ENCODE measurements around the gene PAN3. TPM values are rescaled to one million over a fixed set of nuclear protein-coding genes. Genes with fewer than 3 reads are reported as not detected.

Gene PAN3
- polyA plus RNA-seq, 3 donors: 42.1 to 61.3 (median 59.0) TPM

DNA sequence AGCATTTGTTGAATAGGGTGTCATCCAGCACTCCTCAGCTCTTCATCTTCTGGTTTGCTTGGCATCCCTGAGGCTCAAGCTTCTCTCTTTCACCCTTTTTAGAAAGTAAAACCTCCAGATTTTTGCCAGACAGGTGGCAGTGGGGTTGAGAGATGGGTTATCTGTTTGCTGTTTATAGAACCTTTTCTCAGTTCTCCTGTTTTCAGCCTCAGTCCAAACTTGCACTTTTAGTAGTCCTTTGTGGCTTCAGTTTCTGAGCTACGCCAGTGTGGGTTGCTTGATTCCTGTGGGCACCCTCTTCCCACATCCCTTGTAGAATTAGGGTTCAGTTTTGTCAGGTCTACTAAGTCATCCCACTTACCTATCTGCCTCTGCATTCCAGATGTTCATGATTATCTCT lies 147.9 kb downstream of the PAN3 start:
- DNase-seq: no peak

DNA sequence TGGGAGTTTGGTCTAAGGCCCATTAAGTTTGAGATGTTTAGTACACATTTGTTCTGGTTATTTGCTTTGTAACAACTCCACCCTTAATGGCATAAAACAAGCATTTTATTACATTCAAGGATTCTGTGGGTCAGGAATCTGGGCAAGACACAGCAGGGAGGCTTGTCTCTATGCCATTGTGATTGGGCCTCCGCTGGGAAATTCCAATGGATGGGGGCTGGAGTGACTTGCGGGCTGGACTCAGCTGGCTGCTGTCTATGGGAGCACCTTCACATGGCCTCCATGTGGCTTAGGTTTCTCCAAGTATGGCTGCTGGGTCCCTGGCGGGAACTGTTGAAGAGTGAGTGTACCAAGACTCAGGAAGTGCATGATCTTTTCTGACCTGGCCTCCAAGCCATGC lies 159.0 kb downstream of the PAN3 start:
- peak; percentile 43 for DNase-seq

DNA sequence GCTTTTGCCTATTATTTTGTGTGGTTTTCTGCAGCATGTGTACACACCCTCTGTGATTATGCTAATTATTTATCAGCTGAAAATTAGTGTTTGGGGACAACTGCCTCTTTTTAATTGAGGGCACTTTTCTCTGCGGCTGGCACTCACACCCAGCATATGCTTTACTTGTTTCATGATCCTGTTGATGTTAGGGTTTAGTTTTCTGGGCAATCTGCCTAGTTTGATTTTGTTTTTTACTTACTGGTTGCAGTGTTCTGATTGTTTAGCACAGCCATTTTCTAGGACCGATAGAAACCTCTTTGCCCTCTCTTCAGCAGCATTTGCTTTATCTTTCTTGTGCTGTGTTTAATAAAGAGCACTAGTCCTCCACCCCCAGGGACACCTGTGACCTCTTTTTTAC lies 161.6 kb downstream of the PAN3 start:
- DNase-seq: no peak

DNA sequence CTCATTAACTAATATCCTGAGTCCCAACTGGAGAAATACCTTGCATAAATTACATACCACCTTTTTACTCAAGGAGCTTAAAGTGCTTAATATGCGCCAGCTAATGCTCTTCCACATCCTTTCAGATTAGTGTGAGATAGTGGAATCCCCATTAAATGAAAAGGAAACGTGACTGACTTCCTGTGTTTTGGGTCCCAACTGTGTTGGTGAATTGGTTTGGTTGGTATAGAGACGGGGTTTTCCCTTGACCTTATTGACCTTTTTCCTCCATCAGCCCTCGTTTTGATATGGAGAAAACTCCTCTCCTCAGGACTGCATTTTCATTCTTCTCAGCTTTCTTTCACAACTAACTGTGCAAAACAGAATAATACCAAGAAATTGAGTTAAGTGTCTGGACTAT lies 163.5 kb downstream of the PAN3 start:
- DNase-seq: no peak

DNA sequence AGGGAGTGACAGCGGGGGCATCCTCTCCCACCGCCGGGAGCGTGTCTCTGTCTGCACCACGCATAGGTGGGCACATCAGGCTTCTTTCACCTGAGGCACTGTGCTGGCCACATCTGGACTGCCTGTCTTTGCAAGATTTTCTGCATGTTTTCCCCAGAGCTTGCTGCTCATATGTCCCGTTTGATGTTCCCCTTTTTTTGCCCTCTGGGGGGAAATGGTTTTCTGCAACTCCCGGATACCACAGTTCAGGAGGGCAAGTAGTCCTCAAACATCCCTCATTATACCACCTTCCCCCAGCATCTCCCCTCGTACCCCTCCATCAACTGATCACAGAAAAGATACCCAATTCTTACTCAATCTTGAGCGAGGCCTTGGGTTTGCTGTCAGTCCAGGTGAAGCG lies 168.0 kb downstream of the PAN3 start:
- no peak for DNase-seq

DNA sequence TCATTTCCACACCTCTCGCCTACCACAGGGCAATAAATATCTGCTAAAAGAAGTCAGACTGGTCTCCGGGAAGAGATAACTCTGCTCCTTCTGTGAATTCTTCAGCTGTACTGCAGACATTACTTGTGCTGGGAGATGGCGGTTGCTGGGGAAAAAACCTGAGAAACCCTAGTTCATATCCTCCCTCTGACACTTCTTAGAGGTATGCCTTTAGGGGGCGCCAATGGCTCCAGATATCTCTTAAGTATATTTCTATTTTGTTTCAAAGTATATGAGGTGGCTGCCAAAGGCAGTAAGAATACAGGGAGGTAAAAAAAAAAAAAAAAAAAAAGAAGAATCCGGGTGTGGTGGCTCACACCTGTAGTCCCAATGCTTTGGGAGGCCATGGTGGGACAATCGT lies 175.2 kb downstream of the PAN3 start:
- DNase-seq: no peak

DNA sequence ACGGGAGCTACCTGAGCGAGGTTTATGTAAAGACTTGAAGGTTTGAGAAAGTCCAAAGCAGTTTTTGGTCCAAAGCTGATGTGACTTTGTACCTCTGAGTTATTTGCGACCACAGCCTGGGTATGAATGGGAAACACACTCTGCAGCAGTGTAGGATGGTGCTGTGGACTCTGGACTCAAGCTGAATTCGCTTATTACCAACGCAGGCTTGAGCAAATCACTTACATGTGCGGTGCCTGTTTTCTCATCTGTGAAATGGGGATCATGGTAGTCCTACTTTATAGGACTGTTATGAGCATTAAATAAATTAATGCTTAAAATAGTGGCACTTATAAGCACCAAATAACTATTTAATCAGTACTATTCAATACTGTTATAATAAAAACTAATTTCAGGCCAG lies 176.5 kb downstream of the PAN3 start:
- no peak for DNase-seq

DNA sequence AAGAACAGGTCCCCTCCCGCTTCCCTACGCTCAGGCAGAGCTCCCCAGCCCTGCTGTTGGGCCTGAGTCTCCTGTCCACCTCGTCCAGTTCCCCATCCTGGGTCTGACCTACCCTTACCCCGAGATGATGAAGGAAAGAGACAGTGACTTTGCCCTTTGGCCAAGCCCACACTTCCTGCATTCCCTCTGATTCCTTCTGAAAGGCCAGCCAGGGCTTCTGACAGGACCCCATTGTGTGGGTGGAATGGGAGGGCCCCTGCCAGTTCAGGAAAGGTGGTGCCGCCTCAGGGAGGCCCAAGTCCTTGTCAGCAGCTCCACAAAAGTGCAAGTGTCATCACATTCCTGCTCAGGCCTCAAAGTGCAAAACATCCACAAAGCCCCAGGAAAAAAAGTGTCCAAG lies 177.8 kb downstream of the PAN3 start:
- DNase-seq: no peak

DNA sequence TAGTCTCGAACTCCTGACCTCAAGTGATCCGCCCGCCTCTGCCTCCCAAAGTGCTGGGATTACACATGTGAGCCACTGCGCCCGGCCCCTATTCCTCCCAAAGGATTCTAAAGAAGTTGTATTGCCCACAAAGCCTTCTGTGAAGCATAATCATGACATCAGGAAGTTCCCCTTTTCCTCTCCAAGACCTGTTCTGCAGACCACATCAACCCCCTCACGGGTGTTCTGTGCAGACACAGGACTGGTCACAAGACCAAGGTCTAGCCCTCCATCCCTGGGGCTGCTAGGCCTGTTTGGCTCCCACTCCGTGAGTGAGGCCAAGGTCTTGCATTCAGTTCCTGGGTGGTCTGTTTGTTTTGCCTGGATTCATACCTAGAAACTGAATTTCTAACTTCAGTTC lies 178.5 kb downstream of the PAN3 start:
- no peak for DNase-seq

DNA sequence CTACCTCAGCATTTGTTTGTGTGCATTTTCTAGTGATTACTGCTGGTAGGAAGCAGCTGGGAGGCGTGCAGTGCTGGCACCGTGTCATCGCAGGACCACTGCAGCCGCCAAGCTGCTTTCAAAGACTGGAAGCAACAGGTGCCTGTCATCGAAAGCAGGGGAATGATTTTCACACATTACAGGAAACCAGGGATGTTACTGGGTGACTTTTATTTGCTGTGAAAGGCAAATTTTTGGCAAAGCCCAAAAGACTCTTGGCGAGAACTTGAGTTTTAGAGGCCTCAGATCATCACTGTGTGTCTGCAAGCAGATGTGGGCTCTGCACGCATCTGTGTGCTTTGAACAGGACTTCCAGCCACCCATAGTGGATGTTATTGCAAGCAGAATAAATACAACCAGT lies 180.2 kb downstream of the PAN3 start:
- DNase-seq: no peak

DNA sequence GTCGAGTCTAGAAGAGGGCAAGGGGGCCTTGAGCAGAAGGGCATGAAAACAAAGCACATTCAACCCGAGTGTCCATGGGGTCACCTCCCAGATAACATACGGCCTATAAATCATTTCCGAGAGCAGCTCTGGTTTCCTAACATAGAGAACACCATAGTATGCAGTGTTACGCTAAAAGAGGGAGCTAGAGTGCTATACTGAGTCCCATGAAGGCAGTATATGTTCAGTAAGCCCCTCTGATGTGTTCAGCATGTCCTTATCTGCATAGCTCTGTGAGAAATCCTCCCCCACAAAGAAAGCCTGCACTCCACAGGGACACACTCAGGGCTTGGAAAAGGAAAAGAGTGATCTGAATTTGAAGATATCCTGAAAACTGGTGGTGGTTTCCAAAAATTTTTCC lies 181.2 kb downstream of the PAN3 start:
- no peak for DNase-seq

DNA sequence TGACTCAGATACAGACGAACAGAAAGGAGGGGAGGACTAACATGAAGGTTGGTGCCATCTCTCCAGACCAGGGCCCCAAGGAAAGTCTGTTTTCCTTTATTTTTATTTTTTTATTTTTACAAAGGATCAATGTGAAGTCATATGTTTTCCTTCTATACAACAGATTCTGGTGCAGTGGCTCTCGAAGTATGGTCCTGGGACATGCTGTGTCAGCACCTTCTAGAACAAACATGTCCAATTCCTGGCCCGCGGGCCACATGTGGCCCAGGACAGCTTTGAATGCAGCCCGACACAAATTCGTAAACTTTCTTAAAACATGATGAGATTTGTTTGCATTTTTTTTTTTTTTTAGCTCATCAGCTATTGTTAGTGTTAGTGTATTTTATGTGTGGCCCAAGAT lies 181.9 kb downstream of the PAN3 start:
- no peak for DNase-seq

DNA sequence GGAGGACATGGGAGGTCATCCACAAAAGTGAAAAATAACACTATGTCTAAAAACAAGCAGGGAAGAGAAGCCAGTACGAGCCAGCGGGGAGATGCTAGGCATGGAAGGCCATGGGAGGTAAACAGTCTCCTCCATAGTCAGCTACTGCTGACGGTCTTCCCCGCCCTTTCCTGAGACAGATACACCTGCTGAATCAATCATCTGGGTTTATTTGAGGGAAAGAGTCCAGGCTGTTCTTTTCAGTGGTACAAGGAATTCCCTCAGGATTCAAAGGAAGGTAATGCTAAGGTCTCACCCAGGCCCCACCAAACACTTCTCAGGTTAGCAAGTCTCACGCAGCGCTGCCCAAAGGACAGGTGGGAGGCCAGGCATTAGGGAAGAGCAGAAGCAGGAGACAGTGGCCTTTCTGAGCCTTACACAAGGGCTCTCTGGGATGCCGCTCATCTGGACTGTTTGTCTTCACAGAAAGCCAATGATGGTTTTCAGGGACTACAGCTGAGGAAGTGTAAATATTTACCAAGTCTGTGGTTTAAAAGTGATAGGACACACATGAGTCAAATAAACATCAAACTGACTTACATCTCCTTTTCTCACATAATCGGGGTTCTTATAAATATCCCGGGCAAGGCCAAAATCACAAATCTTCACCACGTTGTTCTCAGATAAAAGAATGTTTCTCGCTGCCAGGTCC lies 182.7 kb downstream of the PAN3 start:
- no peak for DNase-seq

DNA sequence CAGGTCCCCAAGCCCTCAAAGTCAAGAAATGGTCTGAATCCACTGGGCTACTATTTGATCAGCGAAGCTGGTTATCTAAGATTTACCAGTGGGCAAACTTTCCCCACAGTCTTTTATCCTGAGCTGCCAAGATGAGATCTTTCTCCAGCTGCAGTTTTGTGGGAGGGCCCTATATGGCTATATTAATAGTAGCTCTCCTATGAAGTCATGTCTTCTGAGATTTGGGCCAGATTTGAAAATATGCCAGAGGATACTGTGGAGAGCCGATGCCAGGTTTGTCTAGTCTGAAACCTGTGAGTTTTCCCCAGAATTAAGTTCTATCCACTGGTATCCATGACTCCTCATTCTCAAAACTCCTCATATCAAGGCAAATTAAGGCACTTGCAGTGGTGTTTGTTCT lies 183.4 kb downstream of the PAN3 start:
- no peak for DNase-seq

DNA sequence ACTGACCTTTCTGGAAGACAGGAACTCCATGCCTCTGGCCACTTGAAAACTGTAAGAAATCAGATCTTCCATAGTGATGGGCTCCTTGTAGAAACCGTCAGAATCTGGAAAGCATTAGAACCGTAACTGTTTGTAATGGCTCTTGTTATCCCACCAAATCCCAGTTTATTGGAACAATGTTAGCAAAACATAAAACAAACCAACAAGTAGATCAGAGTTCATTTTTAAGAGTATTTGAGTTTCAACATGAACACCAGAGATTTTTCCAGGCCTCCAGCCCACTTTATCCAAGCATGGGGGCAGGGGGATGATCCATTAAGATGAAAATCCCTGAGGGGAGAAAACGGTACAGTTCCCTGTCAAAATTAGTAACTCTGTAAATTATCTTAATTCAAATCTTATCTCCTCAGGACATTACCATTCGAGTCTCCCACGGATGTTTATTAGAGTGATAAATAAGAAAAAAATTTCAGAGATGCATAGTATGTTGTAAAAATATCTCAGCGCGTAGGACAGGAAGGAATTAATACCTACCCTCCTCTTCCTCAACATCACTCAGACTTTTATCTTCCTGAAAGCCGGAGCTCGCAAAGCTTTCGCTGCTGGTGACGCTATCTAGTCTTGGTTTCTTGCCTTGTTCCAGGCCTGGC lies 184.0 kb downstream of the PAN3 start:
- DNase-seq: no peak

DNA sequence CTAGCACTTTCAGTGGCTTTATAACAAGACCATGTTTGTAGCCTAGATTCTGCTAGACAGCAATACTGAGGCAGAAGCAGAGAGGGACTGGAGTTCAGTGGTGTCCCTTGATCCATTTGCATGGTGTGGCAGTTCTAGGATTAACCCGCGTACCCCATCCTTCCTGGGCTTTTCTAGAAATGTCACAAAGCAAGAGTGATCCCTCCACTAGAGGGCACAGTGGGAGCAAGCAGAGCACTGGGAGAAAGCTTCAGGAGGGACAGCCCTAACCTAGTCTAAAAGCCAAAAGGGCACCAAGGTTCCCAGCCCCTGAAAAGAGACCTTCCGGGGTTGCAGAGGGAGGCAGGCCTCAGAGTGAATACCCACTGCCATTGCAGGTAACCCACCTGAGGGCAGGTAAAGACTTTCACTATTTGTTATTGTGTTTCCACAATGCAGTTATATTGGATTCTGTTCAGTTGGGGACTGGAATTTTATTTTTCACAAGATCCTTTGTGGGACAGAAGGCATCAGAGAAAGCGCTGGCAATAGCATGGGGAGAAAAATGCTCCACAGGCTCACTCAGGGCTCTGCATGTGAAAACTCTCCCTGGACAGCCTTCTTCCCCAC lies 185.9 kb downstream of the PAN3 start:
- DNase-seq: no peak

DNA sequence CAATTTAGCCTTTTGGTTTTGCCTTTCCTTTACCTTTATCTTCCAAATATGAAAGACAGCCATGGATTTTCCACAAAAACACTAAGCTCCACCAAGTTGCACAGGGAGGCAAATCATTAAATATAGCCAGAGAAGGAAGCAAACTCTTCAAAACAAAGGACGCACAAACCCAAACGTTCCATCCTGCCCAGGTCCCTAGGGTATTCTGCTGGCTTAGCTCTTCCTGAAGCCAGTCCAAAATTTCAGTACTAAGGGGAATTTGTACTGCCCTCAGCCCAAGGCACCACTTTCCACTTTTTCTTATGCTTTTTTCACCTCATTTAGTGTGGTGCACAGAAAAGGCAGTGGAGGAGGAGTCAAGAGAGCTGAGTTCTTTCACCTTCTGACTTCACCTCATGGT lies 186.7 kb downstream of the PAN3 start:
- no peak for DNase-seq

DNA sequence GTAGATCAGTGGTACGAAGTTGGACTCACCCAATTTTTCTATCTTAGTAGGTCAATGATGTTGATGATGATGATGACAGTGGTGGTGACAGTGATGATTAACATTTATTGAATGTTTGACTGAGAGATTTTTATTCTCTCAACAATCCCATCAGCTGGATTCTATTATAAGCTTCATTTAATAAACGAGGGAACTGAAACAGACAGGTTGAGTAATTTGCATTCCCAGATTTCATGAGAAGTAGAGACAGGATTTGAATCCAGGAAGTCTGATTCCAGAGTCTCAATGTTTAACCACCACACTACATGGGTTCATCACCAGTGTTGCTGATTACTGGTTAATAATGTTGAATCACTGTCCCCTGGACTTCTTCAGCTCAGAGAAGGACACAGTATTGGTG lies 187.7 kb downstream of the PAN3 start:
- no peak for DNase-seq

DNA sequence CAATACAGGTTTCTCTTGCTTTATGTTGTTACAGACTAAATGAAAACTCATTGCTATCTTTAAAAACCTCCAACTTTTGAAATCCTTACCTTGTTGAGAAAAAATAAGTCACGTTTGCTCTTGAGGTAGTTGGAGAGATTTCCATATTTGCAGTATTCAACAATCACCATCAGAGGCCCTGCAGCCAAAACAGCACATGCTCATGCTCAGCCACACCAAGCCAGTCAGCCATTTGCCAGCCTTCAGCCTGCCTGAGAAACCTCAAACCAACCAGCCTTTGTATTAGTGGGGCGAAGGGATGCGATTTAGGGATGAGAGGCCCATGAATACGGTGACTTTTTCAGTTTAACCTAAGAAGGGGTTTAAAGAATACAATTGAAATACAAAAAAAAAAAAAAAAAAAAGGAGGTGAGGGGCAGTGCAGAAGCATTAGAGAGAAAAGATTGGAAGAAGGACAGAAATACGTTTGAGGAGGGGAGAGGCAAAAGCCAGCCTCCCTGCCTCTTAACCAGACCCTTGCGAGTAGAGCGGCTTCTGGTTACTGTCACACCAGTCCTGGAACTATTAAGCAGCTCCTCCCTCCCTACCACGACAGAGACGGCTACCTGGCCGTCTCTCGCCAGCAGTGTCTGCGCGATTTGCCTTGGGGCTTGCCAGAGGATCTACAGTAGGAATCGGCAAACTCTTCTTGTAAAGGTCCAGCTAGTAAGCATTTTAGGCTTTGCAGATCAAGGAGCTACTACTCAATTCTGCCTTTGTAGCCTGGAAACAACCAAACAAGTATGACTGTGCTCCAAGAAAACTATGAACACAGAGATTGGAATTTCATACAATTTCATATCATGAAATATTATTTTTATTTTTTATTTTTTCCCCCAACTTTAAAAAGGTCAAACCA lies 189.3 kb downstream of the PAN3 start:
- no peak for DNase-seq

DNA sequence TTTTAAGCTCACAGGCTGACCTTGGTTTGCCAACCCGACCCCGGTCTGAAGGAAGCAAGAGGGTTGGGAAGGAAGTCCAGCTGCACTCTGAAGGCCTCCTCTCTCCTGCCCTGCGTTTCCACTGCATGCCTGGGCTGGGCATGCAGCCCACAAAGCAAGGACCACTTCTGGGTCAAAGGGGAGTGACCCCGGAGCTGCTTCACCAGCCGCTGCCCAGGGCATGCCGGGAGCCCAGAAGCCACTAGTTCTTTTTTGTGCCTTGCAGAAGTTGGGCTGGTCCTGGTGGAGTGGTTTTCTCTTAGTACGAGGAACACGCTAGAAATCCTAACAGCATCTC lies 189.9 kb downstream of the PAN3 start:
- DNase-seq: no peak

DNA sequence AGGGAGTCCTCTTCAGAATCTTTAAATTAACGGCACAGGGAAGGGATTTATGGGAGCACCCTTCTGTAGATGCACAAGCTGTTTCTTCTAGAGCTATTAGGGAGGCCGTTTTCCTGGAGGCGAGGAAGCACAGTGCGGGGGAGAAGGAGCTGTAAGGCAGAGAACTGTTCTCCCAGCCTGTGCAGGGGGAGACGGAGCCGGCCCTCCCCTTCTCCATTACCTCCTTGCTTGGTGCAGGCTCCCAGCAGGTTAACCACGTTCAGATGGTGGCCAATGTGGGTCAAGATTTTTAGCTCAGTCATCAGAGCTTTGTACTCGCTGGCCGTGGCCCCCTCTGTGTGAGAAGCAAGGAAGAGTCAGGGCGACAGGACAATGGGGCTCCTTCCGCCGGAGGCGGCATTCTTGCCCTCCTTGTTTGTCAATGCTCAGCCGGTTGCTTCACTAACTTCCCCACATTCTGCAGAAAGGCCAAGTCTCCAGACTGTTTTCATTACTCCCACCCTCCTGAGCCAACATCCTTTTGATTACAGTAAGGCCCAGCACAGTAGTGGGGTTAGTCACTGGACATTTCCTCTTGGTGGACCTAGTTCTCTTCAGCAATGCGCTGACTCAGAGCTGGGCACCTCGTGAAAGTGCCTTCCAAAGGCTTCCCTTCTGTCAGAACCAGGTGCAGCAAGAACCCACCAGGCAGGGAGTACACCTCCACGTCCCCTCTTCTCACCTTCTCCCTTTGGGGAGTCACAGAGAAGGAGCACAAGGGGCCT lies 191.2 kb downstream of the PAN3 start:
- DNase-seq: no peak

Measured in renal pelvis (tissue), 4 donors.